H9 (cell line): ENCODE results near the gene AKAP12. TPM values are rescaled to one million over a fixed set of nuclear protein-coding genes. Genes with fewer than 3 reads are reported as not detected.

Source experiments
- DNase-seq: peaks from one replicate; pipeline ENCODE4 v3.0.0-alpha.2; 2017
- H2AFZ ChIP-seq: one replicate; pipeline ENCODE4 v1.6.1; 2013; ENCODE audit warnings: mild to moderate bottlenecking, low read length, control low read depth, moderate library complexity
- H2AK5ac ChIP-seq: 2 replicates; pipeline ENCODE4 v1.6.1; 2013; ENCODE audit warnings: low read length, control low read depth, mixed read lengths; ENCODE audit not compliant: insufficient read length
- H2BK120ac ChIP-seq: one replicate; pipeline ENCODE4 v1.6.1; 2013; ENCODE audit warnings: low read depth, mild to moderate bottlenecking, low read length, control low read depth, inconsistent platforms; ENCODE audit not compliant: poor library complexity, severe bottlenecking
- H2BK12ac ChIP-seq: 2 replicates; pipeline ENCODE4 v1.6.1; 2013; ENCODE audit warnings: low read length, control low read depth, mixed read lengths, low read depth; ENCODE audit not compliant: insufficient read length
- H2BK15ac ChIP-seq: 2 replicates; pipeline ENCODE4 v1.6.1; 2013; ENCODE audit warnings: low read depth, low read length, control low read depth
- H2BK20ac ChIP-seq: one replicate; pipeline ENCODE4 v1.6.1; 2013; ENCODE audit warnings: low read depth, mild to moderate bottlenecking, low read length, control low read depth, inconsistent platforms; ENCODE audit not compliant: poor library complexity, severe bottlenecking
- H2BK5ac ChIP-seq: 2 replicates; pipeline ENCODE4 v1.6.1; 2013; ENCODE audit warnings: low read length, control low read depth, mixed read lengths; ENCODE audit not compliant: insufficient read length
- H3K14ac ChIP-seq: 2 replicates; pipeline ENCODE4 v1.6.1; 2013; ENCODE audit warnings: low read length, control low read depth; ENCODE audit not compliant: insufficient read depth
- H3K18ac ChIP-seq: 2 replicates; pipeline ENCODE4 v1.6.1; 2013; ENCODE audit warnings: low read depth, mild to moderate bottlenecking, mixed read lengths, low read length, control low read depth; ENCODE audit not compliant: insufficient read length
- H3K23ac ChIP-seq: 2 replicates; pipeline ENCODE4 v1.6.1; 2013; ENCODE audit warnings: low read length, control low read depth, mixed read lengths, low read depth; ENCODE audit not compliant: insufficient read length
- H3K23me2 ChIP-seq: 2 replicates; pipeline ENCODE4 v1.6.1; 2013; ENCODE audit warnings: low read depth, mild to moderate bottlenecking, mixed read lengths, low read length, control low read depth; ENCODE audit not compliant: insufficient read length, poor library complexity, severe bottlenecking
- H3K27ac ChIP-seq: 2 replicates; pipeline ENCODE4 v1.5.1; 2013; ENCODE audit warnings: low read length, control low read depth, mixed read lengths, low read depth; ENCODE audit not compliant: insufficient read length
- H3K27me3 ChIP-seq: 2 replicates; pipeline ENCODE4 v1.6.1; 2013; ENCODE audit warnings: low read length, control low read depth, inconsistent platforms; ENCODE audit not compliant: insufficient read depth
- H3K4ac ChIP-seq: 2 replicates; pipeline ENCODE4 v1.6.1; 2013; ENCODE audit warnings: low read depth, mild to moderate bottlenecking, control low read depth, inconsistent platforms, low read length, moderate library complexity
- H3K4me1 ChIP-seq: 2 replicates; pipeline ENCODE4 v1.6.1; 2013; ENCODE audit warnings: low read length, control low read depth, inconsistent platforms; ENCODE audit not compliant: insufficient read depth
- H3K4me2 ChIP-seq: 2 replicates; pipeline ENCODE4 v1.6.1; 2013; ENCODE audit warnings: low read length, control low read depth, mixed read lengths; ENCODE audit not compliant: insufficient read length, insufficient read depth
- H3K56ac ChIP-seq: 2 replicates; pipeline ENCODE4 v1.6.1; 2013; ENCODE audit warnings: low read depth, mild to moderate bottlenecking, mixed read lengths, low read length, control low read depth; ENCODE audit not compliant: insufficient read length
- H3K79me1 ChIP-seq: 2 replicates; pipeline ENCODE4 v1.6.1; 2013; ENCODE audit warnings: low read depth, mild to moderate bottlenecking, moderate library complexity, low read length, control low read depth, inconsistent platforms; ENCODE audit not compliant: insufficient read depth, poor library complexity, severe bottlenecking
- H3K79me2 ChIP-seq: 2 replicates; pipeline ENCODE4 v1.6.1; 2013; ENCODE audit warnings: low read length, control low read depth, inconsistent platforms; ENCODE audit not compliant: insufficient read depth
- H3K9ac ChIP-seq: 2 replicates; pipeline ENCODE4 v1.6.1; 2013; ENCODE audit warnings: low read length, control low read depth, mixed read lengths; ENCODE audit not compliant: insufficient read length; ENCODE audit errors: extremely low read depth
- H3K9me3 ChIP-seq: one replicate; pipeline ENCODE4 v1.6.1; 2013; ENCODE audit warnings: low read depth, low read length, inconsistent platforms; ENCODE audit not compliant: control insufficient read depth
- H3T11ph ChIP-seq: one replicate; pipeline ENCODE4 v1.6.1; 2013; ENCODE audit warnings: mild to moderate bottlenecking, low read length, control low read depth, inconsistent platforms
- H4K20me1 ChIP-seq: one replicate; pipeline ENCODE4 v1.6.1; 2013; ENCODE audit not compliant: control insufficient read depth, insufficient read length, insufficient read depth
- H4K5ac ChIP-seq: 2 replicates; pipeline ENCODE4 v1.6.1; 2013; ENCODE audit warnings: low read depth, mild to moderate bottlenecking, mixed read lengths, low read length, control low read depth; ENCODE audit not compliant: insufficient read length
- H4K8ac ChIP-seq: replicated peaks from 2 replicates; pipeline ENCODE4 v1.6.1; 2013; ENCODE audit warnings: low read length, control low read depth, mixed read lengths, low read depth; ENCODE audit not compliant: insufficient read length
- H4K91ac ChIP-seq: 2 replicates; pipeline ENCODE4 v1.6.1; 2013; ENCODE audit warnings: low read depth, mild to moderate bottlenecking, moderate library complexity, mixed read lengths, low read length, control low read depth; ENCODE audit not compliant: insufficient read length
- H3K27ac Mint-ChIP-seq, 3 experiments: 2 replicates in 2 of 3; 3 replicates in 1 of 3; pipeline ENCODE4 v1.8.0; 2020 to 2021; ENCODE audit warnings: mixed read lengths in 3 of 3, mild to moderate bottlenecking in 1 of 3, moderate library complexity in 1 of 3
- H3K27me3 Mint-ChIP-seq: 2 replicates; pipeline ENCODE4 v1.8.0; 2021; ENCODE audit warnings: low read depth, mild to moderate bottlenecking, moderate library complexity, mixed read lengths
- H3K36me3 Mint-ChIP-seq, 3 experiments: 2 replicates in 2 of 3; 3 replicates in 1 of 3; pipeline ENCODE4 v1.8.0; 2020 to 2021; ENCODE audit warnings: low read depth in 3 of 3, mixed read lengths in 3 of 3; ENCODE audit not compliant: insufficient read depth in 1 of 3
- H3K4me1 Mint-ChIP-seq, 2 experiments: 2 replicates each; pipeline ENCODE4 v1.8.0; 2020; ENCODE audit warnings: mixed read lengths in 2 of 2
- H3K4me3 Mint-ChIP-seq, 2 experiments: 2 replicates in 1 of 2; 3 replicates in 1 of 2; pipeline ENCODE4 v1.8.0; 2020 to 2021; ENCODE audit warnings: mild to moderate bottlenecking in 2 of 2, mixed read lengths in 2 of 2, moderate library complexity in 1 of 2
- H3K9me3 Mint-ChIP-seq, 2 experiments: 2 replicates in 1 of 2; 3 replicates in 1 of 2; pipeline ENCODE4 v1.8.0; 2020; ENCODE audit warnings: mild to moderate bottlenecking in 2 of 2, mixed read lengths in 2 of 2, moderate library complexity in 1 of 2
- WGBS: extraction: QIAGEN DNeasy Blood & Tissue Kit; methylation state at CpG from one replicate; pipeline ENCODE4 v1.1.7; 2013; ENCODE audit warnings: missing lambda C conversion rate, low lambda C conversion rate, mixed read lengths; ENCODE audit not compliant: insufficient read length; ENCODE audit errors: extremely low coverage; 5-methylcytosine and 5-hydroxymethylcytosine counted together
- total RNA-seq: library from RNA; stranded (reverse); gene quantifications from 2 replicates; pipeline ENCODE4 v1.2.1, GENCODE V29; 2021
- TF ChIP-seq, protein P1 (sequence below): fragments of 200-600 bp; sonication (generic); conservative IDR thresholded peaks from 3 replicates; pipeline ENCODE4 v1.8.0; 2021; ENCODE audit warnings: antibody characterized with exemption, mild to moderate bottlenecking

The AKAP12 gene
- total RNA-seq, 1 experiment from 2014 or later: 52.3 TPM

DNA sequence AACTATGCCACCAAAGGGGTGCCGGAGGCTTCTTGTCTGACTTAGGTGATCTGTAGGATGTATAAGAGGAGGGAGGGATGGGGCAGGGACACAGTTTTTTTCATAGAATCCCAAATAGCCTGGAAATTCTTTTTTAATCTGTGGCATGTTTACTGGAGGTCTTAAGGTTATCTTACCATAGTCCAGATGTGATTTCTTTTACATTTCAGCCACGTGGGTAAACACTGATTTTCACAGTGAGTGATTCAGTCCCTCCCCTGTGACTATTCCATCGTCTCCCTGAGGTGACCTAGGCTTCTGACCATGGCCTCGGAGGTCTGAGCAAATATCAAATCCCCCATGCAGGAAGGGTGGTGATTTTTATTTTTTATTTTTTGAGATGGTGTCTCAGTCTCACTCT is 67.7 kb downstream of the AKAP12 start:
- Histone ChIP-seq H3K79me2 (no peaks in the 10 kb centered on the region), H2BK120ac (no peak overlapping the region), H3K27ac (no peak overlapping the region), H2BK12ac (no peak overlapping the region), H2AFZ (no peak overlapping the region), H3T11ph (no peak overlapping the region), H3K9ac (no peak overlapping the region), H3K27me3 (no peaks in the 10 kb centered on the region), H2AK5ac (no peak overlapping the region), H3K4me2 (no peak overlapping the region), H3K56ac (no peak overlapping the region), H4K91ac (no peak overlapping the region), H4K20me1 (no peaks in the 10 kb centered on the region), H3K4ac (no peak overlapping the region), H4K8ac (no peak overlapping the region), H3K23me2 (no peaks in the 10 kb centered on the region), H3K23ac (no peak overlapping the region), H3K14ac (no peak overlapping the region), H3K9me3 (no peaks in the 10 kb centered on the region), H3K18ac (no peak overlapping the region), H2BK15ac (no peak overlapping the region), H3K4me1 (no peaks in the 10 kb centered on the region), H2BK5ac (no peak overlapping the region), H2BK20ac (no peak overlapping the region), H4K5ac (no peak overlapping the region), H3K79me1 (no peaks in the 10 kb centered on the region)
- no peak for DNase-seq
- no CpG with 5 or more reads among the region's 4 CpGs for WGBS
- no peak overlapping the region for H3K4me3 Mint-ChIP-seq
- H3K27ac Mint-ChIP-seq: peak overlapping the region in 2 of 3 experiments; percentile 32 to 56; a peak in 1 of 7 replicates
- peaks cover 13 to 27% of the 10 kb centered on the region in 2 experiments for H3K4me1 Mint-ChIP-seq
- TF ChIP-seq, protein P1, sequence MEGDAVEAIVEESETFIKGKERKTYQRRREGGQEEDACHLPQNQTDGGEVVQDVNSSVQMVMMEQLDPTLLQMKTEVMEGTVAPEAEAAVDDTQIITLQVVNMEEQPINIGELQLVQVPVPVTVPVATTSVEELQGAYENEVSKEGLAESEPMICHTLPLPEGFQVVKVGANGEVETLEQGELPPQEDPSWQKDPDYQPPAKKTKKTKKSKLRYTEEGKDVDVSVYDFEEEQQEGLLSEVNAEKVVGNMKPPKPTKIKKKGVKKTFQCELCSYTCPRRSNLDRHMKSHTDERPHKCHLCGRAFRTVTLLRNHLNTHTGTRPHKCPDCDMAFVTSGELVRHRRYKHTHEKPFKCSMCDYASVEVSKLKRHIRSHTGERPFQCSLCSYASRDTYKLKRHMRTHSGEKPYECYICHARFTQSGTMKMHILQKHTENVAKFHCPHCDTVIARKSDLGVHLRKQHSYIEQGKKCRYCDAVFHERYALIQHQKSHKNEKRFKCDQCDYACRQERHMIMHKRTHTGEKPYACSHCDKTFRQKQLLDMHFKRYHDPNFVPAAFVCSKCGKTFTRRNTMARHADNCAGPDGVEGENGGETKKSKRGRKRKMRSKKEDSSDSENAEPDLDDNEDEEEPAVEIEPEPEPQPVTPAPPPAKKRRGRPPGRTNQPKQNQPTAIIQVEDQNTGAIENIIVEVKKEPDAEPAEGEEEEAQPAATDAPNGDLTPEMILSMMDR: no peak
- peaks cover 5 to 7% (median 7%) of the 10 kb centered on the region in 3 experiments; a peak in 5 of 7 replicates for H3K36me3 Mint-ChIP-seq
- no peaks in the 10 kb centered on the region for H3K9me3 Mint-ChIP-seq
- H3K27me3 Mint-ChIP-seq: no peaks in the 10 kb centered on the region
